Measurements from ENCODE around the gene HBD.

The HBD gene

DNA sequence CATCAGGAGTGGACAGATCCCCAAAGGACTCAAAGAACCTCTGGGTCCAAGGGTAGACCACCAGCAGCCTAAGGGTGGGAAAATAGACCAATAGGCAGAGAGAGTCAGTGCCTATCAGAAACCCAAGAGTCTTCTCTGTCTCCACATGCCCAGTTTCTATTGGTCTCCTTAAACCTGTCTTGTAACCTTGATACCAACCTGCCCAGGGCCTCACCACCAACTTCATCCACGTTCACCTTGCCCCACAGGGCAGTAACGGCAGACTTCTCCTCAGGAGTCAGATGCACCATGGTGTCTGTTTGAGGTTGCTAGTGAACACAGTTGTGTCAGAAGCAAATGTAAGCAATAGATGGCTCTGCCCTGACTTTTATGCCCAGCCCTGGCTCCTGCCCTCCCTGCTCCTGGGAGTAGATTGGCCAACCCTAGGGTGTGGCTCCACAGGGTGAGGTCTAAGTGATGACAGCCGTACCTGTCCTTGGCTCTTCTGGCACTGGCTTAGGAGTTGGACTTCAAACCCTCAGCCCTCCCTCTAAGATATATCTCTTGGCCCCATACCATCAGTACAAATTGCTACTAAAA is 7.5 kb downstream of the HBD start, which contains the start of gene HBB:
Gene HBB (minus strand): TSS at position 340 of the 579 bp plus-strand sequence. CDS start 50 bp downstream, at position 290.
- Histone ChIP-seq H3K27me3 (ENCODE audit: insufficient read depth, low read length, poor library complexity) (peaks cover 3% of the 10 kb centered on the region), H3K4me2 (ENCODE audit: insufficient read depth, low read length) (no peak within 1 kb of the TSS), H4K20me1 (ENCODE audit: insufficient read depth, low read length) (no peaks in the 10 kb centered on the region), H3K79me2 (ENCODE audit: insufficient read depth, low read length) (no peaks in the 10 kb centered on the region), H3K36me3 (ENCODE audit: insufficient read depth, low read length) (no peaks in the 10 kb centered on the region), H3K4me3 (ENCODE audit: low read depth in 1 of 2, low read length in 2 of 2) (no peak within 1 kb of the TSS), H3K9me3 (ENCODE audit: insufficient read depth, low read length, severe bottlenecking) (no peaks in the 10 kb centered on the region), H3K27ac (ENCODE audit: low read length) (no peak within 1 kb of the TSS), H2AFZ (ENCODE audit: low read depth, low read length) (no peak within 1 kb of the TSS), H3K9ac (ENCODE audit: low read depth, low read length) (no peak within 1 kb of the TSS), H3K4me1 (ENCODE audit: insufficient read depth, low read length) (no peaks in the 10 kb centered on the region)
- no peak for ATAC-seq (ENCODE audit: insufficient read depth, low read depth)
- no peak for DNase-seq
- no peak for TF ChIP-seq CTCF (IDR thresholded peaks at IDR 0.05; ENCODE audit: borderline replicate concordance, extremely low read depth, low read length, poor library complexity, severe bottlenecking)

DNA sequence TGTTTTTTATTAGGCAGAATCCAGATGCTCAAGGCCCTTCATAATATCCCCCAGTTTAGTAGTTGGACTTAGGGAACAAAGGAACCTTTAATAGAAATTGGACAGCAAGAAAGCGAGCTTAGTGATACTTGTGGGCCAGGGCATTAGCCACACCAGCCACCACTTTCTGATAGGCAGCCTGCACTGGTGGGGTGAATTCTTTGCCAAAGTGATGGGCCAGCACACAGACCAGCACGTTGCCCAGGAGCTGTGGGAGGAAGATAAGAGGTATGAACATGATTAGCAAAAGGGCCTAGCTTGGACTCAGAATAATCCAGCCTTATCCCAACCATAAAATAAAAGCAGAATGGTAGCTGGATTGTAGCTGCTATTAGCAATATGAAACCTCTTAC is 8.8 kb downstream of the HBD start:
- no peak for ATAC-seq (ENCODE audit: insufficient read depth, low read depth)
- Histone ChIP-seq H3K9ac (ENCODE audit: low read depth, low read length) (no peak overlapping the region), H3K4me3 (ENCODE audit: low read depth in 1 of 2, low read length in 2 of 2) (no peak overlapping the region), H3K4me1 (ENCODE audit: insufficient read depth, low read length) (no peaks in the 10 kb centered on the region), H4K20me1 (ENCODE audit: insufficient read depth, low read length) (no peaks in the 10 kb centered on the region), H3K36me3 (ENCODE audit: insufficient read depth, low read length) (no peaks in the 10 kb centered on the region), H3K79me2 (ENCODE audit: insufficient read depth, low read length) (no peaks in the 10 kb centered on the region), H3K4me2 (ENCODE audit: insufficient read depth, low read length) (no peak overlapping the region), H2AFZ (ENCODE audit: low read depth, low read length) (no peak overlapping the region), H3K27me3 (ENCODE audit: insufficient read depth, low read length, poor library complexity) (peaks cover 3% of the 10 kb centered on the region), H3K9me3 (ENCODE audit: insufficient read depth, low read length, severe bottlenecking) (no peaks in the 10 kb centered on the region), H3K27ac (ENCODE audit: low read length) (no peak overlapping the region)
- TF ChIP-seq CTCF (IDR thresholded peaks at IDR 0.05; ENCODE audit: borderline replicate concordance, extremely low read depth, low read length, poor library complexity, severe bottlenecking) (no peak), EZH2 (IDR thresholded peaks at IDR 0.05; ENCODE audit: borderline replicate concordance, low read depth, low read length, severe bottlenecking) (no peak)
- no peak for DNase-seq

DNA sequence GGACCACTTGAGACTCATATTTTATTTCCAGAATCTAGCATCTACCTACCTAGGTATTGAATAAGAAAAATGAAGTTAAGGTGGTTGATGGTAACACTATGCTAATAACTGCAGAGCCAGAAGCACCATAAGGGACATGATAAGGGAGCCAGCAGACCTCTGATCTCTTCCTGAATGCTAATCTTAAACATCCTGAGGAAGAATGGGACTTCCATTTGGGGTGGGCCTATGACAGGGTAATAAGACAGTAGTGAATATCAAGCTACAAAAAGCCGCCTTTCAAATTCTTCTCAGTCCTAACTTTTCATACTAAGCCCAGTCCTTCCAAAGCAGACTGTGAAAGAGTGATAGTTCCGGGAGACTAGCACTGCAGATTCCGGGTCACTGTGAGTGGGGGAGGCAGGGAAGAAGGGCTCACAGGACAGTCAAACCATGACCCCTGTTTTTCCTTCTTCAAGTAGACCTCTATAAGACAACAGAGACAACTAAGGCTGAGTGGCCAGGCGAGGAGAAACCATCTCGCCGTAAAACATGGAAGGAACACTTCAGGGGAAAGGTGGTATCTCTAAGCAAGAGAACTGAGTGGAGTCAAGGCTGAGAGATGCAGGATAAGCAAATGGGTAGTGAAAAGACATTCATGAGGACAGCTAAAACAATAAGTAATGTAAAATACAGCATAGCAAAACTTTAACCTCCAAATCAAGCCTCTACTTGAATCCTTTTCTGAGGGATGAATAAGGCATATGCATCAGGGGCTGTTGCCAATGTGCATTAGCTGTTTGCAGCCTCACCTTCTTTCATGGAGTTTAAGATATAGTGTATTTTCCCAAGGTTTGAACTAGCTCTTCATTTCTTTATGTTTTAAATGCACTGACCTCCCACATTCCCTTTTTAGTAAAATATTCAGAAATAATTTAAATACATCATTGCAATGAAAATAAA is 9.5 kb downstream of the HBD start:
- no peaks in the 10 kb centered on the region for H3K4me1 ChIP-seq (ENCODE audit: insufficient read depth, low read length)
- DNase-seq (no peak), ATAC-seq (ENCODE audit: insufficient read depth, low read depth) (no peak)
- H3K27me3 ChIP-seq (ENCODE audit: insufficient read depth, low read length, poor library complexity) = peaks cover 3% of the 10 kb centered on the region
- H3K4me2 ChIP-seq (ENCODE audit: insufficient read depth, low read length) = no peak overlapping the region
- H4K20me1 ChIP-seq (ENCODE audit: insufficient read depth, low read length) = no peaks in the 10 kb centered on the region
- no peak overlapping the region for H3K27ac ChIP-seq (ENCODE audit: low read length)
- TF ChIP-seq CTCF (IDR thresholded peaks at IDR 0.05; ENCODE audit: borderline replicate concordance, extremely low read depth, low read length, poor library complexity, severe bottlenecking) (no peak), EZH2 (IDR thresholded peaks at IDR 0.05; ENCODE audit: borderline replicate concordance, low read depth, low read length, severe bottlenecking) (no peak)
- H2AFZ ChIP-seq (ENCODE audit: low read depth, low read length) = no peak overlapping the region
- no peaks in the 10 kb centered on the region for H3K79me2 ChIP-seq (ENCODE audit: insufficient read depth, low read length)
- H3K36me3 ChIP-seq (ENCODE audit: insufficient read depth, low read length) = no peaks in the 10 kb centered on the region
- no peak overlapping the region for H3K4me3 ChIP-seq (ENCODE audit: low read depth in 1 of 2, low read length in 2 of 2)
- no peaks in the 10 kb centered on the region for H3K9me3 ChIP-seq (ENCODE audit: insufficient read depth, low read length, severe bottlenecking)
- no peak overlapping the region for H3K9ac ChIP-seq (ENCODE audit: low read depth, low read length)

Measured in DND-41 (cell line).